GM13977 (cell line): Measurements from ENCODE around the gene PRR19.

ENCODE experiments used
- DNase-seq: peaks from one replicate; pipeline ENCODE4 v3.0.0; 2012; ENCODE audit warnings: low spot score
- in situ Hi-C: fragments of 300-500 bp; cut with MboI; formaldehyde crosslinking; loops from one replicate; pipeline ENCODE4 v1.12.0; 2022; ENCODE audit warnings: low sequenced_read_pairs, low pct_unique_long_range_greater_than_20kb, mixed read lengths, inconsistent platforms; ENCODE audit not compliant: unreplicated experiment
- TF ChIP-seq, protein P1 (sequence below): IDR thresholded peaks from 2 replicates; pipeline ENCODE4 v1.5.1; 2012; ENCODE audit warnings: mild to moderate bottlenecking, control low read depth; ENCODE audit not compliant: insufficient read depth; ENCODE audit errors: extremely low read depth, missing control alignments

The PRR19 gene, protein sequence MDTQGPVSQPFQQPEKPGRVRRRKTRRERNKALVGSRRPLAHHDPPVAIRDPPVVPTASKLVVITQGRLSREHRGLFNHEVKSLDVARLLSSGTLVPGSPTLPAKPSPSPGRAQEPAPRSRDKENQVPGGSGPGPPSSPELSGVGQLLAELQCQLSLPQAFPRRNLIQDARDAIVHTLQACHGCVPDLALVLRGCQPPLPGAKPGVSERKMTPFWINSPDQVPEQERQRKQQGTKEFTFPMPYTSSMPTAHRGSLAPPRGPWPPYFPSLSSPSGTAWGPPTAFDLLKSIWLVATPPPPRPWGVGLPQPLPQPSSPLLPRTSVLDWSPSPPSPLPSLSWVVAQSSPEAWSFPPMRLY

DNA sequence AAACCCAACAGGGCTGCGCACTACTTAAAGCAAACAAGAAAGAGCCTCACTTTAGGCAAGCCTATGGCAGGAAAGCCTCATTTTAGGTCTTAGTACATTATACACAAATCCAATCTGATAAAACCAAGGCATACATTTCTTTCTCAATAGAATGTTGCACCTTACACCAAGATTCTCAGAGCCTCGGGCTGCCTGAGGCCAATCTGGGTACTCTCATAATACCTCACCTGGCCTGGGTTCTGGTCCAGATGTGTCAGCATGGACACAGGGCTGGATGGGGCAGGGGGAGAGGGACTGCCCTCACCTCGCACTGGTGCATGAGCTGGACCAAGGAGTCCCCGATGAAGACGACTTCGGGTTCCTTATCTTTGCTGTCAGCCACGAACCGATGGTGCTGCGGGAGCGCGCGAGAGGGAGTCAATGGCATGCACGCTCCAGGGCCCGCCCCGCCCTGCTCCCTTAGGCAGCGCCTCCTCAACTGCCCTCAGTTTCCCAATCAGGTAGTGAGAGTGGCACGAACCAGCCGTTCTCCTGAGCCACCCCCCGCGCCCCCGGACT is at the start of gene PRR19:
Gene PRR19 (plus strand): TSS at position 487 of the 558 bp plus-strand sequence. CDS start 7,453 bp downstream, outside the sequence.
- TF ChIP-seq, protein P1, sequence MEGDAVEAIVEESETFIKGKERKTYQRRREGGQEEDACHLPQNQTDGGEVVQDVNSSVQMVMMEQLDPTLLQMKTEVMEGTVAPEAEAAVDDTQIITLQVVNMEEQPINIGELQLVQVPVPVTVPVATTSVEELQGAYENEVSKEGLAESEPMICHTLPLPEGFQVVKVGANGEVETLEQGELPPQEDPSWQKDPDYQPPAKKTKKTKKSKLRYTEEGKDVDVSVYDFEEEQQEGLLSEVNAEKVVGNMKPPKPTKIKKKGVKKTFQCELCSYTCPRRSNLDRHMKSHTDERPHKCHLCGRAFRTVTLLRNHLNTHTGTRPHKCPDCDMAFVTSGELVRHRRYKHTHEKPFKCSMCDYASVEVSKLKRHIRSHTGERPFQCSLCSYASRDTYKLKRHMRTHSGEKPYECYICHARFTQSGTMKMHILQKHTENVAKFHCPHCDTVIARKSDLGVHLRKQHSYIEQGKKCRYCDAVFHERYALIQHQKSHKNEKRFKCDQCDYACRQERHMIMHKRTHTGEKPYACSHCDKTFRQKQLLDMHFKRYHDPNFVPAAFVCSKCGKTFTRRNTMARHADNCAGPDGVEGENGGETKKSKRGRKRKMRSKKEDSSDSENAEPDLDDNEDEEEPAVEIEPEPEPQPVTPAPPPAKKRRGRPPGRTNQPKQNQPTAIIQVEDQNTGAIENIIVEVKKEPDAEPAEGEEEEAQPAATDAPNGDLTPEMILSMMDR = no peak
- no peak for DNase-seq
- in situ Hi-C loops = no loop called here

- in situ Hi-C loops = no loop called here
- TF ChIP-seq, protein P1 = no peak
- no peak for DNase-seq
Measured at GRCh38 chr19:42252365-42253244, 49.3 kb upstream of the PRR19 start.

DNA sequence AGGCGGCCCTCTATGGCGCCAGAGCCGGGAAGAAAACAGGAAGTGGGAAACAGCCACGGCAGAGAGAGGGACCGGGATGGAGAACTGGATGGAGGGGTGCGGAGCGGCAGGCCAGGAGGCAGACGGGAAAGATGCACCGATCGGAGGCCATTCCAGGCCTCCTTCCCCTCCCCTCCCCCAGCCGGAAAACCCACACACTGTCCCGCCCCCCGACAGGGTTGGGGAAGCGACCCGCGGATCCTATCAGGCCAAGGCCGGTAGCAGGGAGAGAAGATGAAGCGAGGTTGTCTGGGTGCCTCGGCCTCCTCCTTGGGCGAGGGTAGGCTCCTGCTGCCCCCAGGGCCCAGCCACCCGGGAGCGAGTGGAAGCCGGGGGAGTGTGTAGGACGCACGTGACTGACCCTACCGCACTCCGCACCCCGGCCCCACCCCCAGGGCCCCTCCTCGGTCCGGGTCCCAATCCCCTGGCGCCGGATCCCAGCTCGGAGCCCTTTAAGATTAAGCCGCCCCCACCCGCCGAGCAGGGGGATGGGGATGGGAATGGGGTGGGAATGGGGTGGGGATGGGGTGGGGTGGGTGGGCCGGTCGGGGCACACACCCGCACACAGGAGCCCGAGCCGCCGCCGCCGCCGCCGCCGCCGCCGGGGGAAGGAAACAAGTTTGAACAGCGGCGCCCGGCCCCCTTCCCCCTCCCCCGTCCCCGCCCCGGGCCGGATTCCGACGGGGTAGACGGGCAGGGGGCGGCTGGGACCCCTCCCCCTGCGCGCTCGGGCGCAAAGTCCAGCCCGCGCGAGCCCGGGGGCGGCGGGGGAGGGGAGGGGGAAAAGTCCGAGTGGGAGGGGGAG is 48.5 kb upstream of the PRR19 start:
- peak; percentile 81 for DNase-seq
- in situ Hi-C loops = no loop called here
- TF ChIP-seq, protein P1 = no peak

GRCh38 chr19:42254089-42254849 is 47.7 kb upstream of the PRR19 start:
- in situ Hi-C loops = no loop called here
- TF ChIP-seq, protein P1 = no peak
- DNase-seq = peak; percentile 77

GRCh38 chr19:42254850-42255765 is 46.8 kb upstream of the PRR19 start, which contains the start of gene ERF:
TSS of gene ERF (minus strand) at chr19:42255128. CDS start at chr19:42254999, 129 bp downstream.
- in situ Hi-C loops = no loop called here
- TF ChIP-seq, protein P1 = no peak
- DNase-seq = peak; percentile 99
